GM06990 (cell line): ENCODE measurements around the gene CYP2C19.

Experiments used
- DNase-seq: peaks from one replicate; pipeline ENCODE4 v3.0.0-alpha.2; 2011; ENCODE audit not compliant: insufficient read length; ENCODE audit errors: extremely low read depth
- H3K27me3 ChIP-seq: replicated peaks from 2 replicates; pipeline ENCODE4 v1.6.0; 2011; ENCODE audit warnings: low read length; ENCODE audit not compliant: control insufficient read depth, insufficient read depth
- H3K36me3 ChIP-seq: 2 replicates; pipeline ENCODE4 v1.5.1; 2011; ENCODE audit warnings: low read length; ENCODE audit not compliant: control insufficient read depth, insufficient read depth
- H3K4me3 ChIP-seq: replicated peaks from 2 replicates; pipeline ENCODE4 v1.5.1; 2011; ENCODE audit warnings: low read depth, mild to moderate bottlenecking, control low read depth, low read length
- CTCF ChIP-seq: IDR thresholded peaks from 2 replicates; pipeline ENCODE4 v1.5.1; 2011; ENCODE audit warnings: low read length, control low read depth, mild to moderate bottlenecking, inconsistent platforms; ENCODE audit not compliant: insufficient read depth, poor library complexity, severe bottlenecking

The CYP2C19 gene

GRCh38 chr10:94852438-94852837, 90.0 kb downstream of the CYP2C19 start:
- no peak for TF ChIP-seq CTCF

GRCh38 chr10:94853065-94853464, 90.6 kb downstream of the CYP2C19 start:
- Histone ChIP-seq H3K36me3 (no peaks in the 10 kb centered on the region), H3K27me3 (no peaks in the 10 kb centered on the region), H3K4me3 (no peak overlapping the region)
- TF ChIP-seq CTCF, result no peak
- DNase-seq, result no peak

More at GRCh38 chr10:94852438-94852837, 90.0 kb downstream of the CYP2C19 start:
- DNase-seq, result no peak
- Histone ChIP-seq H3K36me3 (no peaks in the 10 kb centered on the region), H3K4me3 (no peak overlapping the region), H3K27me3 (no peaks in the 10 kb centered on the region)

GRCh38 chr10:94858005-94858404, 95.5 kb downstream of the CYP2C19 start:
- DNase-seq, result no peak
- Histone ChIP-seq H3K27me3 (no peaks in the 10 kb centered on the region), H3K4me3 (no peak overlapping the region), H3K36me3 (no peaks in the 10 kb centered on the region)
- no peak for TF ChIP-seq CTCF

GRCh38 chr10:94859086-94859485, 96.6 kb downstream of the CYP2C19 start:
- no peak for DNase-seq
- Histone ChIP-seq H3K4me3 (no peak overlapping the region), H3K27me3 (no peaks in the 10 kb centered on the region), H3K36me3 (no peaks in the 10 kb centered on the region)
- TF ChIP-seq CTCF, result no peak

GRCh38 chr10:94878649-94879048, 116.2 kb downstream of the CYP2C19 start:
- no peak for DNase-seq
- Histone ChIP-seq H3K4me3 (no peak overlapping the region), H3K36me3 (no peaks in the 10 kb centered on the region), H3K27me3 (no peaks in the 10 kb centered on the region)
- TF ChIP-seq CTCF, result no peak

GRCh38 chr10:94879214-94879613, 116.7 kb downstream of the CYP2C19 start:
- no peak for TF ChIP-seq CTCF
- no peak for DNase-seq
- H3K36me3 ChIP-seq, result no peaks in the 10 kb centered on the region

More at GRCh38 chr10:94879214-94879613, 116.7 kb downstream of the CYP2C19 start:
- no peaks in the 10 kb centered on the region for H3K27me3 ChIP-seq
- H3K4me3 ChIP-seq, result no peak overlapping the region
